Spleen (tissue), 7 donors: ENCODE results near the gene AKAP3.

Experiments
- CTCF ChIP-seq, 11 experiments: fragments of 200-600 bp in 7 of 11; fragments of 450-650 bp in 4 of 11; sonication (generic) in 4 of 11; IDR thresholded peaks in 8 of 11; conservative IDR thresholded peaks in 3 of 11; 1 replicate in 7 of 11; 2 replicates in 4 of 11; pipeline versions ENCODE4 v1.4.0 to v1.8.0; 2016 to 2021; ENCODE audit warnings: antibody characterized with exemption in 11 of 11, inconsistent platforms in 4 of 11, mild to moderate bottlenecking in 1 of 11
- POLR2A ChIP-seq, 3 donors: fragments of 450-650 bp; IDR thresholded peaks; one replicate each; pipeline ENCODE4 v1.5.1; 2017; ENCODE audit warnings: antibody characterized with exemption in 3 of 3, mild to moderate bottlenecking in 1 of 3
- POLR2AphosphoS5 ChIP-seq, 3 donors: sonication (generic); formaldehyde crosslinking; IDR thresholded peaks; one replicate each; pipeline ENCODE4 v1.5.1; 2017; ENCODE audit warnings: antibody characterized with exemption in 3 of 3
- donor health status: DM: no; HTN: no; CAD: no; lungs with moderate emphysema.
- donor health status: DM: no; HTN: no; CAD: no.
- donor health status: DM: no; HTN: no; CAD: no.

- TF ChIP-seq CTCF (IDR thresholded peaks at IDR 0.05 in 8 of 11, conservative IDR thresholded peaks at IDR 0.05 in 3 of 11) (peak in 7 of 11 experiments; percentile 9 to 47 (median 27)), POLR2A (IDR thresholded peaks at IDR 0.05) (no peak), POLR2AphosphoS5 (IDR thresholded peaks at IDR 0.05) (peak in 1 of 3 donors; percentile 41)
Measured at GRCh38 chr12:4579305-4580102, 69.3 kb downstream of the AKAP3 start.
